Natural killer cell treated with Interleukin-12 subunit alpha and Interleukin-12 subunit beta and Interleukin-15 and Interleukin-18, amount 100 ng/mL, for 72 hours (primary cell): Measurements from ENCODE around the gene SMIM5. TPM values are rescaled to one million over a fixed set of nuclear protein-coding genes. Genes with fewer than 3 reads are reported as not detected.

ENCODE experiments used
- ATAC-seq, 2 donors: fragments of 150-1000 bp; cut with Tn5 transposase in 1 of 2; sonication (Bioruptor Pico), chemical (Tn5 transposase) in 1 of 2; 2 replicates each; pipeline ENCODE4 v1.10.0; 2021
- DNase-seq: peaks from one replicate; pipeline ENCODE4 v3.0.0; 2022; ENCODE audit warnings: low spot score
- H3K27ac Mint-ChIP-seq, 2 donors: 1 replicate in 1 of 2; 2 replicates in 1 of 2; pipeline ENCODE4 v1.8.0; 2022; ENCODE audit warnings: mixed read lengths in 2 of 2, mild to moderate bottlenecking in 1 of 2, moderate library complexity in 1 of 2
- H3K27me3 Mint-ChIP-seq, 2 donors: 1 replicate in 1 of 2; 2 replicates in 1 of 2; pipeline ENCODE4 v1.8.0; 2022; ENCODE audit warnings: mixed read lengths in 2 of 2
- H3K36me3 Mint-ChIP-seq: one replicate; pipeline ENCODE4 v1.8.0; 2022; ENCODE audit warnings: mixed read lengths
- H3K4me1 Mint-ChIP-seq, 2 donors: 1 replicate in 1 of 2; 2 replicates in 1 of 2; pipeline ENCODE4 v1.8.0; 2022; ENCODE audit warnings: low read depth in 2 of 2, mixed read lengths in 2 of 2, mild to moderate bottlenecking in 1 of 2
- H3K4me3 Mint-ChIP-seq: one replicate; pipeline ENCODE4 v1.8.0; 2022; ENCODE audit warnings: mixed read lengths
- H3K9me3 Mint-ChIP-seq: 2 replicates; pipeline ENCODE4 v1.8.0; 2022; ENCODE audit warnings: mixed read lengths
- total RNA-seq, 2 donors: library from RNA; stranded (reverse); gene quantifications; one replicate each; pipeline ENCODE4 v1.2.3, GENCODE V29; 2022

The SMIM5 gene
- total RNA-seq, 2 donors from 2014 or later = 0.29 to 0.36 TPM

DNA sequence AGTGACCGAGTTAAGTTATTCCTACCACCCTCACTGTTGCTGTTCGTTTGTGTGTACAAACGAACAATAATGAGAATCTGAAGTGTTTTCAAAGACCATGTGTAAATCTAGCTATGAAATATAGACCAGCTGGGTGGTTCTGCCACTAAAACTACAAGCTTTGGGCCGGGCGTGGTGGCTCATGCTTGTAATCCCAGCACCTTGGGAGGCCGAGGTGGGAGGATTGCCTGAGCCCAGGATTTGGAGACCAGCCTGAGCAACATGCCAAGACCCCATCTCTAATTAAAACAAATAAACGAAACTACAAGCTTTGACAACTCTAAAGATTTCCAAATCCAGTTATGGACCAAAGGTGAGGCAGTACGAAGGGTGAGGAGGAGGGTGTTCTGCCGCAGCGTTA, 32.7 kb downstream of the SMIM5 start:
- peaks cover 7% of the 10 kb centered on the region for H3K36me3 Mint-ChIP-seq
- ATAC-seq (no peak), DNase-seq (no peak)
- H3K27ac Mint-ChIP-seq = no peak overlapping the region
- no peak overlapping the region for H3K4me3 Mint-ChIP-seq
- no peaks in the 10 kb centered on the region for H3K27me3 Mint-ChIP-seq
- H3K9me3 Mint-ChIP-seq = no peaks in the 10 kb centered on the region
- peaks cover 15 to 21% of the 10 kb centered on the region in 2 donors for H3K4me1 Mint-ChIP-seq

- H3K4me1 Mint-ChIP-seq = peaks cover 21 to 24% of the 10 kb centered on the region in 2 donors
- H3K36me3 Mint-ChIP-seq = peaks cover 7% of the 10 kb centered on the region
- no peak within 1 kb of the TSS for H3K27ac Mint-ChIP-seq
- H3K4me3 Mint-ChIP-seq = no peak within 1 kb of the TSS
- DNase-seq (peak; percentile 98), ATAC-seq (peak; percentile 100)
- no peaks in the 10 kb centered on the region for H3K27me3 Mint-ChIP-seq
- H3K9me3 Mint-ChIP-seq = no peaks in the 10 kb centered on the region
Observed at GRCh38 chr17:75666959-75667790, 33.9 kb downstream of the SMIM5 start, which contains the start of the genes RECQL5 and SAP30BP. Gene RECQL5, minus strand, starts transcription at chr17:75667154. Its CDS starts 597 bp downstream, at chr17:75666557. Gene SAP30BP, plus strand, starts transcription at chr17:75667338. Its CDS starts 35 bp downstream, at chr17:75667373.

- peaks cover 7% of the 10 kb centered on the region for H3K36me3 Mint-ChIP-seq
- no peaks in the 10 kb centered on the region for H3K27me3 Mint-ChIP-seq
- H3K4me1 Mint-ChIP-seq = peaks cover 23 to 24% of the 10 kb centered on the region in 2 donors
- ATAC-seq = no peak
- no peak overlapping the region for H3K4me3 Mint-ChIP-seq
- H3K27ac Mint-ChIP-seq = no peak overlapping the region
- DNase-seq = no peak
- no peaks in the 10 kb centered on the region for H3K9me3 Mint-ChIP-seq
Observed at GRCh38 chr17:75667825-75668224, 34.6 kb downstream of the SMIM5 start.

DNA sequence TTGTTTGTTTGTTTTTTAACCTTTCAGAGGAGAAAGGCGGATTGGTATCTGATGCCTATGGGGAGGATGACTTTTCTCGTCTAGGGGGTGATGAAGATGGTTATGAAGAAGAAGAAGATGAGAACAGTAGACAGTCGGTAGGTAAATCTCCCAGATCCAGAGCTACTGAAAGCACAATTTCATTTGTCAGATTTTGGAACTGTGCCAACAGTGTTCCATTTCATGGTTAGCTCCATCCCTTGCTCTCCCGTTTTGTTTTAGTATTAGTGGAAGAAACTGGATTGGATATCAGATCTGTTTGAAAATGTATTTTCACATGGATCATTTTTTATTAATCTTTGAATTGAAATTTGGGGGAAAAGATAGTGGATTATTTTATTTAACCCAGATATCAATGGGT, 35.3 kb downstream of the SMIM5 start:
- Mint-ChIP-seq H3K36me3 (peaks cover 7% of the 10 kb centered on the region), H3K27ac (no peak overlapping the region)

GRCh38 chr17:75670868-75671267, 37.6 kb downstream of the SMIM5 start:
- no peak for DNase-seq
- Mint-ChIP-seq H3K4me3 (no peak overlapping the region), H3K36me3 (peaks cover 7% of the 10 kb centered on the region), H3K4me1 (peaks cover 22 to 24% of the 10 kb centered on the region in 2 donors), H3K27ac (no peak overlapping the region), H3K9me3 (no peaks in the 10 kb centered on the region), H3K27me3 (no peaks in the 10 kb centered on the region)
- no peak for ATAC-seq

More for the DNA sequence above, 35.3 kb downstream of the SMIM5 start:
- DNase-seq = no peak
- Mint-ChIP-seq H3K9me3 (no peaks in the 10 kb centered on the region), H3K4me1 (peaks cover 23 to 24% of the 10 kb centered on the region in 2 donors), H3K27me3 (no peaks in the 10 kb centered on the region), H3K4me3 (no peak overlapping the region)
- no peak for ATAC-seq

DNA sequence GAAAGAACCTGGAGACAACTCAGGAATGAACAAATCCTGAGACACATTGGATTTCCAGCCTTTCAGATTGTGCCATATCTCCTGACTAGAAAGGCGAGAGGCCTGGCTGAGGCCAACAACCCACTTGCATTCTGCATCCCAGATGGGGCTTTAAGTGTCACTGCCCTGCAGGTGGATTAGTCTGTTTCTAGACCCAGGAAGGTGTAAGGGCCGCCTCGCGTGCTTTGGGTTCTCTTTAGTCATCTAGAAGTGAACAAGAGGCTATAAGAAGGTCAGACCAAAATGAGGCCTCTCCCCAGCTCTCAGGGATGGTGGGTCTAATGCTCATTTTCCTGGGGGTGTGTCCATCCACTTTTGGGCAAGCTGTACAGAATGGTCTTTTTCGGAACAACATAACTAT, 38.8 kb downstream of the SMIM5 start:
- no peaks in the 10 kb centered on the region for H3K9me3 Mint-ChIP-seq
- DNase-seq = no peak
- no peak overlapping the region for H3K4me3 Mint-ChIP-seq

GRCh38 chr17:75673487-75673886, 40.3 kb downstream of the SMIM5 start:
- no peaks in the 10 kb centered on the region for H3K9me3 Mint-ChIP-seq
- peaks cover 2% of the 10 kb centered on the region for H3K36me3 Mint-ChIP-seq
- no peak overlapping the region for H3K27ac Mint-ChIP-seq
- no peaks in the 10 kb centered on the region for H3K27me3 Mint-ChIP-seq
- H3K4me1 Mint-ChIP-seq = peaks cover 14 to 20% of the 10 kb centered on the region in 2 donors
- no peak overlapping the region for H3K4me3 Mint-ChIP-seq
- peak; percentile 26 for DNase-seq
- no peak for ATAC-seq

More for the DNA sequence above, 38.8 kb downstream of the SMIM5 start:
- peaks cover 18 to 21% of the 10 kb centered on the region in 2 donors for H3K4me1 Mint-ChIP-seq
- peaks cover 7% of the 10 kb centered on the region for H3K36me3 Mint-ChIP-seq
- H3K27me3 Mint-ChIP-seq = no peaks in the 10 kb centered on the region
- no peak for ATAC-seq
- no peak overlapping the region for H3K27ac Mint-ChIP-seq

- no peak overlapping the region for H3K4me3 Mint-ChIP-seq
- H3K36me3 Mint-ChIP-seq = no peaks in the 10 kb centered on the region
- no peaks in the 10 kb centered on the region for H3K27me3 Mint-ChIP-seq
- no peaks in the 10 kb centered on the region for H3K9me3 Mint-ChIP-seq
- ATAC-seq = no peak
- no peak overlapping the region for H3K27ac Mint-ChIP-seq
- no peak for DNase-seq
- peaks cover 0 to 9% of the 10 kb centered on the region in 2 donors for H3K4me1 Mint-ChIP-seq
Observed at GRCh38 chr17:75676461-75676860, 43.2 kb downstream of the SMIM5 start.

- no peaks in the 10 kb centered on the region for H3K9me3 Mint-ChIP-seq
- H3K36me3 Mint-ChIP-seq = no peaks in the 10 kb centered on the region
- DNase-seq = no peak
- H3K4me1 Mint-ChIP-seq = peaks cover 0 to 17% of the 10 kb centered on the region in 2 donors
- no peak overlapping the region for H3K4me3 Mint-ChIP-seq
- peak overlapping the region in 1 of 2 donors; percentile 63 for H3K27ac Mint-ChIP-seq
- no peaks in the 10 kb centered on the region for H3K27me3 Mint-ChIP-seq
- no peak for ATAC-seq
Observed at GRCh38 chr17:75679706-75680211, 46.5 kb downstream of the SMIM5 start.

GRCh38 chr17:75680431-75680830, 47.2 kb downstream of the SMIM5 start:
- Mint-ChIP-seq H3K9me3 (no peaks in the 10 kb centered on the region), H3K36me3 (no peaks in the 10 kb centered on the region), H3K27ac (no peak overlapping the region), H3K27me3 (no peaks in the 10 kb centered on the region), H3K4me3 (no peak overlapping the region), H3K4me1 (peaks cover 0 to 17% of the 10 kb centered on the region in 2 donors)
- DNase-seq (no peak), ATAC-seq (no peak)

- no peak overlapping the region for H3K4me3 Mint-ChIP-seq
- no peaks in the 10 kb centered on the region for H3K9me3 Mint-ChIP-seq
- H3K4me1 Mint-ChIP-seq = peaks cover 0 to 26% of the 10 kb centered on the region in 2 donors
- H3K27me3 Mint-ChIP-seq = no peaks in the 10 kb centered on the region
- H3K36me3 Mint-ChIP-seq = no peaks in the 10 kb centered on the region
- ATAC-seq (peak in 1 of 2 donors; percentile 20), DNase-seq (no peak)
- no peak overlapping the region for H3K27ac Mint-ChIP-seq
Observed at GRCh38 chr17:75681289-75681688, 48.1 kb downstream of the SMIM5 start.

- DNase-seq (no peak), ATAC-seq (no peak)
- Mint-ChIP-seq H3K4me3 (no peak overlapping the region), H3K9me3 (no peaks in the 10 kb centered on the region), H3K27me3 (no peaks in the 10 kb centered on the region), H3K27ac (no peak overlapping the region), H3K36me3 (no peaks in the 10 kb centered on the region), H3K4me1 (peaks cover 12 to 36% of the 10 kb centered on the region in 2 donors)
Observed at GRCh38 chr17:75683583-75683982, 50.3 kb downstream of the SMIM5 start.

- Mint-ChIP-seq H3K9me3 (no peaks in the 10 kb centered on the region), H3K36me3 (no peaks in the 10 kb centered on the region), H3K4me3 (no peak overlapping the region), H3K27me3 (no peaks in the 10 kb centered on the region), H3K27ac (no peak overlapping the region), H3K4me1 (peaks cover 19 to 43% of the 10 kb centered on the region in 2 donors)
- ATAC-seq (no peak), DNase-seq (no peak)
Observed at GRCh38 chr17:75684249-75684648, 51.0 kb downstream of the SMIM5 start.

DNA sequence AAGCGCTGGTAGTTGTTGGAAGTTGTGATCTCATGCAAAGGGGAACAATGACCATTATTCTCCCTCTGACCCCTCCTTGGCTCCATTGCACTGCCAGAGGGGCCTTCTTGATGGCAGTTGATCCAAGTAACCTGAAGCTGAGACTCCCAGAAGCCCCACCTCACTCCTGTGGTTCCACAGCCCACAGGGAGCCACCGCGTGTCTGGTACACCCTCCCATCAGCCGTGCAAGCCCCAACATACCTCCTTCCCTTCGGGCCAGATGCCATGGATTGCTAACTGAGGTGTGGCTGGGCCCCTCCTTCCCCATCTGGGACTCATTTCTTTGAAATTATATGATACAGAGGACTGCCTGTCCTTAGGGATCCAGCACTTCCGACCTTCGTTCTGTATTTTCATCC, 51.7 kb downstream of the SMIM5 start:
- Mint-ChIP-seq H3K9me3 (no peaks in the 10 kb centered on the region), H3K36me3 (no peaks in the 10 kb centered on the region), H3K4me3 (no peak overlapping the region), H3K27ac (peak overlapping the region in 1 of 2 donors; percentile 95), H3K4me1 (peaks cover 26 to 49% of the 10 kb centered on the region in 2 donors), H3K27me3 (no peaks in the 10 kb centered on the region)
- ATAC-seq (no peak), DNase-seq (no peak)
